GM19240 (cell line): ENCODE measurements around the gene CABCOCO1.

Experiments
- DNase-seq: peaks from one replicate; pipeline ENCODE4 v3.0.0; 2011; ENCODE audit warnings: low spot score; ENCODE audit not compliant: insufficient read length

Gene CABCOCO1

DNA sequence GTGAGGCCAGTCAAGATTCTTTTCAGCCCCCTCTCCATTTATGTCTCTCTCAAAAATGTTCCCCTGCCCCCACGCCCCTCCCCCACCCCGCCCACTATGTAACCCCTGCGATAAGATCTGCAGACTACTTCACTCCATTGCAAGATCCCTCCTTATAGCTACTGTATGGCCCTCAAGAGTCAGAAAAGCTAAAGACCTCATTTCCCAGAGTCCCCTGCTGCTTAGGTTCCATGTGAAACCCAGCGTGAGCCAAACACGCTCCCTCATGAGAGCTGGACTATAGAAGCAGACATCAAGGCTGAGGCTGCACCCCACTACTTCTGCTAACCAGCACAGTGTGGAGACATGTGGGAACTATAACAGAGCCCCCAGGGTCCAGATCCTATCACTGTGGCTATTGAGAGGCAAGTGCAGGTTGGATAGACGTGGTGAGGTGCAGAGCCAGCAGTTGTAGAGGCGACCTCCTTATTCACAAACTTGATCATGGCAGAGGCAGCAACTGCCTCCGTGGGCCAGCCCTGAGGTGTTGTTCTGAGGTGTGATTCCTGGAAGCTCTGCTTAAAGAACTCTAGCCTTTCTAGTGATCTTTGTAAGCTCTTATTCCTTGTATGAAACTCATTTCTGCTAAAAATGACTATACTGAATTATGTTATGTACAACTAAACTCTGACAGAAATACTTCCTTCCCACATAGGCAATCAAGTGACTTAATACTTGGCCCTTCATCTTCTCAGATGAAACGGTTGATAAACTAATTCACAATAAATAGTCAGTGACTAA, 121.8 kb downstream of the CABCOCO1 start:
- DNase-seq, result no peak

- no peak for DNase-seq
Measured at GRCh38 chr10:61785473-61786105, 122.9 kb downstream of the CABCOCO1 start.

DNA sequence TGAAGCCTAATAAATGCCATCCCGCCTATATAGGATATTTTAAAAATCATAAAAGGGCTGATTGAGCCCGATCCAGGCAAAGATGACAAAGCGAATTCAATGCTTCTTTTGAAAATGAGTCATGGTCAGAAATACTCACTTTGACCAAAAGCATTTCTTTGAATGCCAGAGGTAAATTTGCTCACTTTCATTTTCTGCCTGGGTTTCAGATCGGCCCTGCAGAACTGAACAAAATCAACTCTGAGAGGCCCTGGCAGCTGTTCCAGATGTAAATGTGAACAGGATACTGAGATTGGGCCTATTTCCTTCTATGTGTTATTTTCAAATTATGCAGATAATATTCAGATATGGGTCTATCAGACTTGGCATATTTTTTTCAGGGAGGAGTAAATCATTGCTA, 124.0 kb downstream of the CABCOCO1 start:
- DNase-seq, result peak; percentile 53

DNA sequence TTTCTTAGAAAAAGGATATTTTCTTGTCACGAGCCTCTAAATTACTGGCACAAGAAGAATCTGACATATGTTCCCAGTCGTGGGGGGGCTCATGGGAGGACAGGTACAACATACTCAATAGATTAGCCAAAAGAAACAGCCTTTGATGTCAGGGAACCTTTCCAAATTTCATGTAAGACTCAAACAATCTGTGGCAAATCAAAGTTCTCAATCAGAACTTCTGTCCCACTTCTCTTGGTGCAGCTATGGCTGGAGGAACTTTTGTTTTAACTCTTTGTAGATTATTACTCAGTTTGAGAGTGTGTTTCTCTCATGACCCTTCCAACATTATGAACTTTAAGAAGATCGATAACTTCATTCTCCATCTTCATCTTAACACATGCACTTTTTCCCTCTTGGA, 124.4 kb downstream of the CABCOCO1 start:
- DNase-seq, result no peak

- no peak for DNase-seq
Measured at GRCh38 chr10:61789031-61789430, 126.3 kb downstream of the CABCOCO1 start.

GRCh38 chr10:61791216-61791615, 128.5 kb downstream of the CABCOCO1 start:
- DNase-seq, result no peak

GRCh38 chr10:61792097-61792716, 129.5 kb downstream of the CABCOCO1 start:
- no peak for DNase-seq

- DNase-seq, result no peak
Measured at GRCh38 chr10:61792921-61793320, 130.2 kb downstream of the CABCOCO1 start.

- DNase-seq, result no peak
Measured at GRCh38 chr10:61793760-61794703, 131.3 kb downstream of the CABCOCO1 start.

DNA sequence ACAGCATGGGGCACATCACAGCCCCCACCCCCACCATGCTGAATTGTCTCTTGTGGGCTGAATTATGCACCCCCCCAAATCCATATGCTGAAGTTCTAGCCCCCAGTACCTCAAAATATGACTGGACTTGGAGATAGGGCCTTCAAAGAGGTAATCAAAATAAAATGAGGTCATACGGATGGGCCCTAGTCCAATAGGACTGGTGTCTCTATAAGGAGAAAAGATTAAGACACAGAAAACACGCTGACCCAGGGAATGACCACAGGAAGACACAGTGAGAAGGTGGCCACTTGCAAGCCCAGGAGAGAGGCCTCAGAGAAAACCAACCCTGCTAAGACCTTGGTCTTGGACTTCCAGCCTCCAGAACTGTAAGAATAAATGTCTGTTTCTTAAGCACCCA, 132.4 kb downstream of the CABCOCO1 start:
- DNase-seq, result no peak

DNA sequence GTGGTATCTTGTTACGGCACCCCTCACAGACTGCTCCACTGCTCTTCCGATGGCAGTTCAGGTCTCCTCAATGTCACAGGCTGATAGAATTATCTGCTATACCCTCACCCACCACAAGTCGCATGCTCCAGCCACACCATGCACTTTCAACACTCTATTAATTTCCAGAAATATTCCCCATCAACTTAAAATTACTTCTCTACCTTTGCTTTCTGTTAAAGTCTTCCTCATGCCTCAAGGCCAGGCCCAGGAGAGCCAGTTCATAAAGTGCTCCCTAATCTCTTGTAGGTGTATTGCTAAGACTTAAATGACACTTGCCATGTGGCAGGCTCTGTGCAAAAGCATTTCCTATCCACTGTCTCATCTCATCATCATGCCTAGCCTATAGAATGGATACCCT, 132.8 kb downstream of the CABCOCO1 start:
- DNase-seq, result no peak

DNA sequence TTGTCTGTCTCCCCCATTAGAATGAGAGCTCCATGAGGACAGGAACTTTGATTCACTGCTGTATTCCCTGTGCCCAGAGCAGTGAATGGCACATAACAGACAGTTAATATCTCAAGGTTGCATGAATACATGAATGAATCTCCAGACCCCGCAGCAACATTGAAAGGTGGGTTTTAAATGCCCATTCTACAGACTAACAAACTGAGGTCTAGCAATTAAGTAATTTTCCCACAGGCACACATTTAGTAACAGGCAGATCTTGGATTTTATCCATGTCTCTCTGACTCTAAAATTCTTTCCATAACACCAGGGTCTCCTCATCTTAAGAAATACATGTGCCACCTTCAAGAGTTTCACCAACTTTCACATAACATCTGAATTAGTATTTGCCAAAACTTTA, 134.1 kb downstream of the CABCOCO1 start:
- DNase-seq, result no peak

DNA sequence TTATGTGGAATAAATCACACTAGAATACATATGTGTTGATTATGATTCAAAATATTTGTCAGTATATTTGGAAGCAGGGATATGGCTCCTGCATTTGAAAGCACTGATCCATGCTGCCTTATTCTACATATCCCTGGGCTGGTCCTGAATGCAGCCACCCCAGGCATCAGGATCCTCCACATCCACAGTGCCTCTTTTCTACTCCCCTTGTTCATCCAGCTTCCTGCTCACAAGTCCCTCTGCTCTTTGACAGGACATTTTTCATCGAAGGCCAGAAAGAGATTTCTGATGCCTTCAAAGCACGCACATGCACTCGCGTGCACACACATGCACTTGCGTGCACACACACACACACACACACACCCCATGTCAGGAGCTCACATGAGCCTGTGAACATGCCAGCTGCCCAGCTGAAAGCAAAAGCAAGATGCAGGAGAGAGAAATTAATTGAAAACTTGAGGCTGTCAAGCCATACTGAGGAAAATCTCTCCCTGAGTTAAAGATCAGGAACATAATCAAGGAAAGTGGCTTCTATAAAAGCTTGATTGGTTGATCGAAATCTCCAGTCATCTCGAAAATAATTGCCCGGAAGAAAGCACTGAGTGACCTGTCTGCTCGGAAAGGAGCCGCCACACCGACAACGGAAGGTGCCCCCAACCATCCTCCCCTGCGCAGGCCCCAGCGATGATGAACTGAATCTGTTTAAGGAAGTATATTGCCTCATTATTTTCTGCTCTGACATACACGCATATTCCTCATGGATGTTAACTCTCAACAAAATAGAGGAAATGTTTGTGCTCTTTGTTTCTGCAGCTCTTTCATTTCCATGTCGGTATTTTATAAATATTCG, 134.8 kb downstream of the CABCOCO1 start:
- DNase-seq, result no peak

- no peak for DNase-seq
Measured at GRCh38 chr10:61798713-61799112, 136.0 kb downstream of the CABCOCO1 start.

GRCh38 chr10:61801484-61801883, 138.8 kb downstream of the CABCOCO1 start:
- no peak for DNase-seq

DNA sequence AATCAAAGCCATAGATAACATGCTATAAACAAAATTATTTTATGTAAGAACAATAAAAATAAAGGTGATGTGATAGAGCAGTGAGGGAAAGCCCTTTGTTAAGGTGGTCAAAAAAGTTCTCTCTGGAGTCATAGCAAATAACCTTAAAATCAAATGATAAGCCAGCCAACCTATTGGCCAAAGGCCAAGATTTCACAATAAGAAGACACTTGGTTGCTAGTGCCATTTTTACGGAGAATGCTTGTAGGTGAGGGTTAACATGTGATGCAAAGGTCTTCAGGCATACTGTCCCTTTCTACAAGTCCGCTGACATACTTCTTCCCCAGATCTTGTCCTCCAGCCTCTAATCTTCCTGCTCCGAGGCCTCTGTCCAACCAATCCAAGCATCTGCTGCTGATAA, 140.5 kb downstream of the CABCOCO1 start:
- DNase-seq, result no peak

DNA sequence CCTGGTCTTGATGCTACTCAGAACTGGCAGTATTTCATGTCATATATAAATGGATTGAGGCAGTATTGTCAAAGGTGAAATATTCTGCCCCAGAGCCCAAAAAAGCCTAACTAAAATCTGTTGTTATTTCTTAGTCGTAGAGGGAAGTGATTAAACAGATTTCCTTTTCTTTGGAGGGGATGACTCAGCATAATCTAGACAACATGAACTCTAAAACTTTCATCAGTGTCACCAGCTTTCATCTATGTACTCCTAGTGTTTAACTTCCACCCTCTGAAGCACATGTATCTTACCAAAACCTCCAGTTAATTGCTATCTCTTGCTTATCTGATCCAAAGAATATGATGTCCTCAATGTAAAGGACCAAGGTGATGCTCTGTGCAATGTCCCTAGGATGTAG, 141.7 kb downstream of the CABCOCO1 start:
- no peak for DNase-seq

DNA sequence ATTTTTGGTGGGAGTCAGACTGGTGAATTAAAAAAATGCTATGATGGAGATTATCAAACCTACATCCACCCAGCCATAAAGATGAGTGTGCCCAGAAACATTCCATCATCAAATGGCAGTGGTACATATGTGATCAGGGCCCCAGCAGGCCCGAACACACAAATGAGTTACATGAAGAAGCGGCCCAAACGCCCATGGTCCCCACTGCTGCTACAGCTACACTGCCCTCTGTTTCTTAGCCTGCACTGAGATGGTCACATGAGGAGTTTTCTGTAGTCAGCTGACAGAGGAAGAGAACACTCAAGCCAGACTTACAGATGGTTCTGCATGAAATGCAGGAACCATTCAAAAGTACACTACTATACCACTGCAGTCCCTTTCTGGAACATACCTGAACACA, 142.4 kb downstream of the CABCOCO1 start:
- DNase-seq, result no peak

GRCh38 chr10:61810263-61810662, 147.5 kb downstream of the CABCOCO1 start:
- no peak for DNase-seq

GRCh38 chr10:61812052-61812721, 149.5 kb downstream of the CABCOCO1 start:
- no peak for DNase-seq
